ENCODE results near the gene CC2D1A. TPM values are rescaled to one million over a fixed set of nuclear protein-coding genes. Genes with fewer than 3 reads are reported as not detected.
A peak's percentile ranks its signal among the peaks of the same experiment; 100 is the strongest.

CC2D1A gene
- total RNA-seq, 4 donors from 2014 or later = 42.7 to 99.3 (median 56.0) TPM

DNA sequence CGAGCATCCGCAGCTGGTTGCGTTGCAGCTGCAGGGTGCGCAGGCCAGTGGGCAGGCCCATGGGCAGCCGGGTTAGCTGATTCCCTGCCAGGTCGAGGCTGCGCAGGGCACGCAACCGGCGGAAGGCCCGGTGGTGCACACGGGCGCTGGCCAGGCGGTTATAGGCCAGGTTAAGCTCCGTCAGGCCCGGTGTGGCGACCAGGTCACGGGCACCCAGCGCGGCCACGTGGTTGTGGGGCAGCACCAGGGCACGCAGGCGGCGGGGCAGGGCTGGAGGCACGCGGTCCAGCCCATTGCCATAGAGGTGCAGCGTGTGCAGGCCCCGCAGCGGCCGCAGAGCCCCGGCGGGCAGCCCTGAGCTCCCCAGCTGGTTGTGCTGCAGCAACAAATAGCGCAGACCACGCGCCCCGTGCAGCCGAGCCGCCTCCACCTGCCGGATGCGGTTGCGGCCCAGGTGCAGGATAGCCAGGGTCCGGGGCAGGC lies 27.0 kb downstream of the CC2D1A start:
- H3K27me3 ChIP-seq = peaks cover 0 to 26% of the 10 kb centered on the region in 2 donors
- no peaks in the 10 kb centered on the region for H3K9me3 ChIP-seq
- no peak overlapping the region for H3K27ac ChIP-seq
- TF ChIP-seq, protein P1, sequence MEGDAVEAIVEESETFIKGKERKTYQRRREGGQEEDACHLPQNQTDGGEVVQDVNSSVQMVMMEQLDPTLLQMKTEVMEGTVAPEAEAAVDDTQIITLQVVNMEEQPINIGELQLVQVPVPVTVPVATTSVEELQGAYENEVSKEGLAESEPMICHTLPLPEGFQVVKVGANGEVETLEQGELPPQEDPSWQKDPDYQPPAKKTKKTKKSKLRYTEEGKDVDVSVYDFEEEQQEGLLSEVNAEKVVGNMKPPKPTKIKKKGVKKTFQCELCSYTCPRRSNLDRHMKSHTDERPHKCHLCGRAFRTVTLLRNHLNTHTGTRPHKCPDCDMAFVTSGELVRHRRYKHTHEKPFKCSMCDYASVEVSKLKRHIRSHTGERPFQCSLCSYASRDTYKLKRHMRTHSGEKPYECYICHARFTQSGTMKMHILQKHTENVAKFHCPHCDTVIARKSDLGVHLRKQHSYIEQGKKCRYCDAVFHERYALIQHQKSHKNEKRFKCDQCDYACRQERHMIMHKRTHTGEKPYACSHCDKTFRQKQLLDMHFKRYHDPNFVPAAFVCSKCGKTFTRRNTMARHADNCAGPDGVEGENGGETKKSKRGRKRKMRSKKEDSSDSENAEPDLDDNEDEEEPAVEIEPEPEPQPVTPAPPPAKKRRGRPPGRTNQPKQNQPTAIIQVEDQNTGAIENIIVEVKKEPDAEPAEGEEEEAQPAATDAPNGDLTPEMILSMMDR (IDR thresholded peaks at IDR 0.05) = no peak
- TF ChIP-seq POLR2A (IDR thresholded peaks at IDR 0.05) (no peak), EP300 (IDR thresholded peaks at IDR 0.05) (no peak)
- 89 to 94% methylated on average over 17 to 21 of the region's 42 CpGs for WGBS, 2 donors
- peaks cover 0 to 5% (median 2%) of the 10 kb centered on the region in 4 donors for H3K4me1 ChIP-seq
- DNase-seq (ENCODE audit: low spot score in 2 of 2) = no peak
- H3K4me3 ChIP-seq = no peak overlapping the region
- peaks cover 0 to 37% (median 0%) of the 10 kb centered on the region in 3 donors for H3K36me3 ChIP-seq

GRCh38 chr19:13934785-13935109 lies 28.7 kb downstream of the CC2D1A start:
- no peak overlapping the region for H3K27ac ChIP-seq
- H3K4me1 ChIP-seq = peaks cover 0 to 15% (median 5%) of the 10 kb centered on the region in 4 donors
- no peak for TF ChIP-seq EP300 (IDR thresholded peaks at IDR 0.05)
- TF ChIP-seq, protein P1 (IDR thresholded peaks at IDR 0.05) = no peak
- no peak for TF ChIP-seq POLR2A (IDR thresholded peaks at IDR 0.05)
- H3K4me3 ChIP-seq = no peak overlapping the region
- H3K27me3 ChIP-seq = peaks cover 0 to 30% of the 10 kb centered on the region in 2 donors
- DNase-seq (ENCODE audit: low spot score in 2 of 2) = no peak
- peaks cover 0 to 23% (median 0%) of the 10 kb centered on the region in 3 donors for H3K36me3 ChIP-seq
- WGBS, 2 donors = 95 to 100% methylated on average over 2 of the region's 2 CpGs
- no peaks in the 10 kb centered on the region for H3K9me3 ChIP-seq

DNA sequence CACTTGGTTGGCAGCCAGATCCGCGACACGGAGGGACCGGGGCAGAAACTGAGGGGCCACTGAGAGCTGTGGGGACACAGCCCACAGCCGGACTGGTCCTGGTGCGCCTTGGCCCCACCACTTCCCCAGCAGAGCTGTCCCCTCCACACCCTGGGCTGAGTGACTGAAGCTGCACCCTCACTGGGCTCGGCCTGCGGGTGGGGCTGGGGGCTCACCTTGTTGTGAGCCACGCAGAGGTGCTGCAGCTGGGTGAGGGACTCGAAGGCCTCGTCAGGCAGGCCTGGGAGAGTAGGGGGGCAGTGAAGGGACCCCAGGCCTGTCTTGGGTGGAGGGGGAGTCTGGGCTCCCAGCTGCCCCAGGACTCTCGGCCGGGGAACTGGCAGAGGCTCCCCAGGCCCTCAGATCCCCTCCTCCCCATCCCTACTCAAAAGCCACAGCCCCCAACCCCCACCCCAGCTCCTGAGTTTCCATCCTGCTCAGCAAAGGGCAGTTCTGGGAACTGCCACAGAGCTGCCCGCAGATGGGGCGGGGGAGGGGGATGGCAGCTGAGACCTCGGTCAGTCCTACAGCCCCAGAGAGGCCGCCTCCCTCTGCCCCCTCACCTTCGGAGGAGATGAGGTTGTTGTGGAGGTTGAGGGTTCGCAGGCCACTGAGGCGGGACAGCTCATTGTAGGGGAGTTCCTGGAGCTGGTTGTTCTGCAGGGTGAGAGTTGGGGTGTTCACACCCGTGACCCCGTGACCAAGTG lies 29.9 kb downstream of the CC2D1A start:
- Histone ChIP-seq H3K36me3 (peaks cover 0 to 11% (median 0%) of the 10 kb centered on the region in 3 donors), H3K27ac (no peak overlapping the region), H3K4me1 (peaks cover 0 to 15% (median 5%) of the 10 kb centered on the region in 4 donors), H3K9me3 (no peaks in the 10 kb centered on the region), H3K4me3 (no peak overlapping the region), H3K27me3 (peaks cover 0 to 30% of the 10 kb centered on the region in 2 donors)
- TF ChIP-seq EP300 (IDR thresholded peaks at IDR 0.05) = no peak
- TF ChIP-seq POLR2A (IDR thresholded peaks at IDR 0.05) = no peak
- TF ChIP-seq, protein P1 (IDR thresholded peaks at IDR 0.05) = no peak
- WGBS, 2 donors = 58 to 70% methylated on average over 18 to 21 of the region's 22 CpGs
- DNase-seq (ENCODE audit: low spot score in 2 of 2) = no peak

GRCh38 chr19:13937479-13938300 lies 31.7 kb downstream of the CC2D1A start:
- Histone ChIP-seq H3K27me3 (peaks cover 0 to 30% of the 10 kb centered on the region in 2 donors), H3K36me3 (no peaks in the 10 kb centered on the region), H3K4me1 (peaks cover 0 to 15% (median 5%) of the 10 kb centered on the region in 4 donors), H3K9me3 (no peaks in the 10 kb centered on the region), H3K27ac (peak overlapping the region in 1 of 4 donors; percentile 42), H3K4me3 (peak overlapping the region; percentile 9 to 49 (median 26))
- 14 to 19% methylated on average over 12 to 29 of the region's 29 CpGs for WGBS, 2 donors
- no peak for DNase-seq (ENCODE audit: low spot score in 2 of 2)
- no peak for TF ChIP-seq EP300 (IDR thresholded peaks at IDR 0.05)
- TF ChIP-seq, protein P1 (IDR thresholded peaks at IDR 0.05) = no peak
- no peak for TF ChIP-seq POLR2A (IDR thresholded peaks at IDR 0.05)

Measured in tibial nerve (tissue), 4 donors.